Activated T-cell treated with anti-CD3 and anti-CD28 coated beads for 4 hours (primary cell): Measurements from ENCODE around the gene TSHZ1.
A peak's percentile ranks its signal among the peaks of the same experiment; 100 is the strongest.

Source experiments
- DNase-seq: peaks from one replicate; pipeline ENCODE4 v3.0.0-alpha.2; 2020

The TSHZ1 gene

GRCh38 chr18:75209129-75209950, 1.3 kb upstream of the TSHZ1 start, which contains the start of gene PTGR3:
Gene PTGR3 (minus strand): TSS chr18:75209139. CDS start chr18:75209058, 81 bp downstream.
- DNase-seq, result peak; percentile 48

- no peak for DNase-seq
Measured at GRCh38 chr18:75209951-75210258, 692 bp upstream of the TSHZ1 start.

GRCh38 chr18:75211002-75211621, 515 bp downstream of the TSHZ1 start:
- DNase-seq, result no peak

GRCh38 chr18:75211626-75211952, 992 bp downstream of the TSHZ1 start:
- no peak for DNase-seq

- no peak for DNase-seq
Measured at GRCh38 chr18:75211953-75212750, 1.6 kb downstream of the TSHZ1 start.

GRCh38 chr18:75212751-75213090, 2.1 kb downstream of the TSHZ1 start:
- no peak for DNase-seq

GRCh38 chr18:75213611-75214331, 3.2 kb downstream of the TSHZ1 start:
- DNase-seq, result no peak

GRCh38 chr18:75214332-75214690, 3.7 kb downstream of the TSHZ1 start:
- DNase-seq, result no peak

GRCh38 chr18:75214766-75215510, 4.3 kb downstream of the TSHZ1 start:
- DNase-seq, result no peak

- no peak for DNase-seq
Measured at GRCh38 chr18:75215663-75216062, 5.1 kb downstream of the TSHZ1 start.

GRCh38 chr18:75216212-75216910, 5.8 kb downstream of the TSHZ1 start:
- DNase-seq, result no peak

GRCh38 chr18:75216911-75217689, 6.5 kb downstream of the TSHZ1 start:
- no peak for DNase-seq

GRCh38 chr18:75218065-75218923, 7.7 kb downstream of the TSHZ1 start:
- DNase-seq, result no peak

- no peak for DNase-seq
Measured at GRCh38 chr18:75219745-75220375, 9.3 kb downstream of the TSHZ1 start.

- no peak for DNase-seq
Measured at GRCh38 chr18:75220551-75221355, 10.2 kb downstream of the TSHZ1 start.

- no peak for DNase-seq
Measured at GRCh38 chr18:75221397-75221796, 10.8 kb downstream of the TSHZ1 start.

GRCh38 chr18:75221897-75222296, 11.3 kb downstream of the TSHZ1 start:
- DNase-seq, result no peak

- no peak for DNase-seq
Measured at GRCh38 chr18:75222407-75222806, 11.8 kb downstream of the TSHZ1 start.
